Lower lobe of right lung (tissue), 2 donors: Measurements from ENCODE around the gene TICRR. TPM values are rescaled to one million over a fixed set of nuclear protein-coding genes. Genes with fewer than 3 reads are reported as not detected.

ENCODE experiments used
- ATAC-seq, 2 donors: fragments of 200-7000 bp; cut with Tn5 transposase; one replicate each; pipeline ENCODE4 v1.9.1; 2020 to 2022; ENCODE audit warnings: mild to moderate bottlenecking in 2 of 2, moderate library complexity in 2 of 2
- DNase-seq: peaks from one replicate; pipeline ENCODE4 v3.0.0-alpha.2; 2020
- H3K27ac ChIP-seq: fragments of 200-600 bp; one replicate; pipeline ENCODE4 v1.8.0; 2022
- H3K27me3 ChIP-seq: fragments of 200-600 bp; one replicate; pipeline ENCODE4 v1.8.0; 2022; ENCODE audit warnings: low read depth
- H3K36me3 ChIP-seq: fragments of 200-600 bp; one replicate; pipeline ENCODE4 v1.8.0; 2022; ENCODE audit warnings: mild to moderate bottlenecking
- H3K4me1 ChIP-seq: fragments of 200-600 bp; one replicate; pipeline ENCODE4 v1.8.0; 2022
- H3K4me3 ChIP-seq: fragments of 200-600 bp; one replicate; pipeline ENCODE4 v1.8.0; 2022; ENCODE audit warnings: mild to moderate bottlenecking
- H3K9me3 ChIP-seq: fragments of 200-600 bp; one replicate; pipeline ENCODE4 v1.8.0; 2022
- intact Hi-C: fragments of 100-400 bp; cut with DNase I; formaldehyde crosslinking; loops from one replicate; pipeline ENCODE4 v1.11.0; 2022
- long read RNA-seq: library from polyadenylated mRNA; unstranded; transcript quantifications from one replicate; pipeline ENCODE4 v2.0.0, GENCODE V29; 2021
- total RNA-seq: library from RNA; stranded (reverse); fragmentation: NEBNext Ultra II Directional; extraction: Animal tissue kit (Norgen Biotek cat#: 25700); gene quantifications from one replicate; pipeline ENCODE4 v1.2.1, GENCODE V29; 2021
- TF ChIP-seq, protein P1 (sequence below): fragments of 200-600 bp; IDR thresholded peaks from one replicate; pipeline ENCODE4 v1.8.0; 2022; ENCODE audit warnings: antibody characterized with exemption, mild to moderate bottlenecking
- donor health status: DM: no; HTN: yes; CAD: no; lungs with severe emphysema.

The TICRR gene
- 0.32 TPM for total RNA-seq
- long read RNA-seq, result 0 reads

- H3K27me3 ChIP-seq, result no peaks in the 10 kb centered on the region
- intact Hi-C loops, result no loop called here
- no peaks in the 10 kb centered on the region for H3K36me3 ChIP-seq
- ATAC-seq (peak; percentile 99), DNase-seq (peak; percentile 95)
- H3K4me3 ChIP-seq, result peak within 1 kb of the TSS; percentile 86
- H3K4me1 ChIP-seq, result peaks cover 12% of the 10 kb centered on the region
- no peak within 1 kb of the TSS for H3K27ac ChIP-seq
- no peaks in the 10 kb centered on the region for H3K9me3 ChIP-seq
- TF ChIP-seq, protein P1, sequence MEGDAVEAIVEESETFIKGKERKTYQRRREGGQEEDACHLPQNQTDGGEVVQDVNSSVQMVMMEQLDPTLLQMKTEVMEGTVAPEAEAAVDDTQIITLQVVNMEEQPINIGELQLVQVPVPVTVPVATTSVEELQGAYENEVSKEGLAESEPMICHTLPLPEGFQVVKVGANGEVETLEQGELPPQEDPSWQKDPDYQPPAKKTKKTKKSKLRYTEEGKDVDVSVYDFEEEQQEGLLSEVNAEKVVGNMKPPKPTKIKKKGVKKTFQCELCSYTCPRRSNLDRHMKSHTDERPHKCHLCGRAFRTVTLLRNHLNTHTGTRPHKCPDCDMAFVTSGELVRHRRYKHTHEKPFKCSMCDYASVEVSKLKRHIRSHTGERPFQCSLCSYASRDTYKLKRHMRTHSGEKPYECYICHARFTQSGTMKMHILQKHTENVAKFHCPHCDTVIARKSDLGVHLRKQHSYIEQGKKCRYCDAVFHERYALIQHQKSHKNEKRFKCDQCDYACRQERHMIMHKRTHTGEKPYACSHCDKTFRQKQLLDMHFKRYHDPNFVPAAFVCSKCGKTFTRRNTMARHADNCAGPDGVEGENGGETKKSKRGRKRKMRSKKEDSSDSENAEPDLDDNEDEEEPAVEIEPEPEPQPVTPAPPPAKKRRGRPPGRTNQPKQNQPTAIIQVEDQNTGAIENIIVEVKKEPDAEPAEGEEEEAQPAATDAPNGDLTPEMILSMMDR, result no peak
These were observed at the start of gene TICRR for GRCh38 chr15:89575146-89575655. TICRR (plus strand) TSS chr15:89575469; CDS start chr15:89575587, 118 bp downstream.

- ATAC-seq, result no peak
- H3K4me3 ChIP-seq, result no peak overlapping the region
- no peaks in the 10 kb centered on the region for H3K9me3 ChIP-seq
- no peak for DNase-seq
- no peaks in the 10 kb centered on the region for H3K36me3 ChIP-seq
- TF ChIP-seq, protein P1, result no peak
- peaks cover 5% of the 10 kb centered on the region for H3K27me3 ChIP-seq
- H3K27ac ChIP-seq, result no peak overlapping the region
- no peaks in the 10 kb centered on the region for H3K4me1 ChIP-seq
- intact Hi-C loops, result no loop called here
These were observed 49.1 kb upstream of the TICRR start for GRCh38 chr15:89526181-89526580.

DNA sequence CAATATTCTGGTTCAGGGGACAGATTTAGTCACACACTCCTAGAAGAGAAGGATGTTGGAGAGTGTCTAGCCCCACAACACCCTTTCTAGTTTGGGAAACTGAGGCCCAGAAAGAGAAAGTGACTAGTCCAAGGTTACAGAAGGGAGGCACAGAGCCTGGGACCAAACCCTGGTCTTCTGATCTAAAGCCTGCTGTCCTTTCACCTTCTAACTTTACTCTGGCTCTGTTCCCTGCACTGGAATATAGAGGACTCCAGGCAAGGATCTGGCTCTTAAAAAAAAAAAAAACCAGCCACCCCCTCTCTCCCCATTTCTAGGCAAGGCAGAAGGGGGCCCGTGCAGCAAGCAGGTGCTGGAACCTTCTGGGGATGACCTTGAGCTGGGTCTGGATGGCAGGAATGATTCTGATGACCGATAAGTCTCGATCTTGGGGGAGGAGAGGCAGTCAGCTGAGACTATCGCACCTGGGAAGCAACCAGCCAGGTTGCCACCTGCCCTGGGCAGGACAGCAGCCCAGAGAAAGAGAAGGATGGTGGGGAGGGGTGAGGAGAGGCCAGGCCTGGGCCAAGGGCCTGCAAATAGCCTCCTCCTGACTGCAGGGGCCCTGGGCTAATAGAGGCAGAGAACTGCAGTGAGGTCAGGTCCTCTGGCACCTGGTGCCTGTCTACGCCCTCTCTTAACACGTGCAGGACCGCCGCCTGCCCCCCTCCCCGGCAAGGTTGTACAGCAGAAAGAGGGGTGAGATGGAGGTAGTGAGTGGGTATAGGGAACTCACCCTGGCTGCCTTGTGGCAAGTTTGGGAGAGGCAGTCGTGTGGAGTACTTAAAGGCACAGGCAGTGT, 48.4 kb upstream of the TICRR start:
- no peak for ATAC-seq
- no peak for DNase-seq
- intact Hi-C loops, result no loop called here

DNA sequence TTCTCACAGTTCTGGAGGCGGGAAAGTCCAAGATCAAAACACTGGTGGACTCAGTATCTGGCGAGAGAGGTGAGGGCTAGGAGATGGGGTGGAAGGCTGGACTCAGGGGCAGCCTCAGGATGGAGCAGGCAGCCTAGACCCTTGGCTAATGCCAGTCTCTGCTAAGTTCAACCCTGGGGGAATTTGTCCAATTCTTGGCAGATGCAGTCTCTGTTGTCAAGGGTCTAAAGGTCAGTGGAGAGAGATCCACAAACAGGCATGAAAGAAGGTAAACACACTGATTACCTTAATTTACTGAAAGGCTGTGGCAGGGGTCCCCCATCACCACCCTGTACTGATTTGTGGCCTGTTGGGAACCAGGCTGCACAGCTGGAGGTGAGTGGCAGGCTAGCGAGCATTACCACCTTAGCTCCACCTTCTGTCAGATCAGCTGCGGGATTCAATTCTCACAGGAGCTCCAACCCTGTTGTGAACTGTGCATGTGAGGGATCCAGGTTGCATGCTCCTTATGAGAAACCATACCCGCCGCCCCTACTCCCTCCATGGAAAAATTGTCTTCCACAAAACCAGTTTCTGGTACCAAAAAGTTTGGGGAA, 46.4 kb upstream of the TICRR start:
- H3K4me3 ChIP-seq, result no peak overlapping the region
- DNase-seq, result no peak
- H3K4me1 ChIP-seq, result no peaks in the 10 kb centered on the region
- no peaks in the 10 kb centered on the region for H3K9me3 ChIP-seq
- no peak overlapping the region for H3K27ac ChIP-seq
- H3K36me3 ChIP-seq, result no peaks in the 10 kb centered on the region
- TF ChIP-seq, protein P1, result no peak
- intact Hi-C loops, result no loop called here
- no peaks in the 10 kb centered on the region for H3K27me3 ChIP-seq
- ATAC-seq, result no peak

More for the DNA sequence above, 48.4 kb upstream of the TICRR start:
- TF ChIP-seq, protein P1, result no peak
- Histone ChIP-seq H3K4me1 (no peaks in the 10 kb centered on the region), H3K27me3 (peaks cover 5% of the 10 kb centered on the region), H3K4me3 (no peak overlapping the region), H3K27ac (no peak overlapping the region), H3K36me3 (no peaks in the 10 kb centered on the region), H3K9me3 (no peaks in the 10 kb centered on the region)

DNA sequence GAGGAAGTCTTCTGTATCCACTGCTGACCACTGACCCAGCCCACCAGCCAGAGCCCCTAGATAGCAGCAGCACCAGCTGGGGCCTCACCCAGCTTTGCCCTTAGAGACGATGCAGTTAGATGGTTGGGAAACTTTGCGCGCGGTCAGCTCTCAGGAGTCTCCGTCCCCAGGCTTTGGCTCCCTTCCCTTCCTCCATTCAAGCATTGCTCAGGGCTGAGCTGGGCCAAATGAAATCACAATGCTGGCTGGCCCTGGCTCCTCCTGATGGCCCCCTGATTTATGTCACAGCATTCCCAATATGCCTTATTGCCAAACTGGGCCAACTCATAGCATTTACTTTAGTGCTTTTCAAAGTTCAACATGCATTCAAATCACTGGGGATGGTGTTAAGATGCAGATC, 44.3 kb upstream of the TICRR start:
- Histone ChIP-seq H3K36me3 (no peaks in the 10 kb centered on the region), H3K4me3 (no peak overlapping the region), H3K27me3 (no peaks in the 10 kb centered on the region), H3K27ac (no peak overlapping the region), H3K9me3 (no peaks in the 10 kb centered on the region), H3K4me1 (no peaks in the 10 kb centered on the region)
- TF ChIP-seq, protein P1, result no peak
- intact Hi-C loops, result no loop called here
- no peak for ATAC-seq
- no peak for DNase-seq
